K562 (cell line): ENCODE measurements around the gene MYH9.

Source experiments
- BDP1 ChIP-seq: IDR thresholded peaks from 3 replicates; pipeline ENCODE4 v1.6.1; 2011; ENCODE audit not compliant: insufficient read length, insufficient read depth
- BMI1 ChIP-seq: fragments of 150-350 bp; IDR thresholded peaks from 2 replicates; pipeline ENCODE4 v1.6.1; 2014; ENCODE audit warnings: low read length
- ETV6 ChIP-seq, 3 experiments: fragments of 150-350 bp in 1 of 3; sonication (generic) in 1 of 3; formaldehyde crosslinking in 1 of 3; IDR thresholded peaks; 2 replicates each; pipeline versions ENCODE4 v1.6.1 to v1.8.0; 2014 to 2022; ENCODE audit warnings: borderline replicate concordance in 2 of 3, low read depth in 2 of 3, antibody characterized with exemption in 1 of 3, low read length in 1 of 3, mild to moderate bottlenecking in 1 of 3, missing genetic modification reagents in 1 of 3
- KLF10 ChIP-seq: fragments of 250-450 bp; sonication (Bioruptor Pico); IDR thresholded peaks from 2 replicates; pipeline ENCODE4 v1.6.1; 2021; ENCODE audit warnings: matching md5 sums
- NR1H2 ChIP-seq: sonication (generic); formaldehyde crosslinking; IDR thresholded peaks from 2 replicates; pipeline ENCODE4 v1.4.0; 2020; ENCODE audit warnings: mild to moderate bottlenecking, missing genetic modification reagents
- POU5F1 ChIP-seq: fragments of 150-350 bp; IDR thresholded peaks from 2 replicates; pipeline ENCODE4 v1.6.1; 2014; ENCODE audit warnings: borderline replicate concordance, low read length, low read depth, mild to moderate bottlenecking; ENCODE audit not compliant: partially characterized antibody
- SNRNP70 ChIP-seq: fragments of 200-400 bp; formaldehyde crosslinking; optimal IDR thresholded peaks from 2 replicates; pipeline ENCODE3; 2017; ENCODE audit warnings: low read depth, low read length
- ZNF121 ChIP-seq: sonication (generic); formaldehyde crosslinking; conservative IDR thresholded peaks from 2 replicates; pipeline ENCODE4 v1.8.0; 2022; ENCODE audit warnings: missing genetic modification reagents
- TF ChIP-seq, protein P1 (sequence below): sonication (generic); formaldehyde crosslinking; IDR thresholded peaks from 2 replicates; pipeline ENCODE4 v1.8.0; 2023; ENCODE audit warnings: mild to moderate bottlenecking, missing genetic modification reagents

DNA sequence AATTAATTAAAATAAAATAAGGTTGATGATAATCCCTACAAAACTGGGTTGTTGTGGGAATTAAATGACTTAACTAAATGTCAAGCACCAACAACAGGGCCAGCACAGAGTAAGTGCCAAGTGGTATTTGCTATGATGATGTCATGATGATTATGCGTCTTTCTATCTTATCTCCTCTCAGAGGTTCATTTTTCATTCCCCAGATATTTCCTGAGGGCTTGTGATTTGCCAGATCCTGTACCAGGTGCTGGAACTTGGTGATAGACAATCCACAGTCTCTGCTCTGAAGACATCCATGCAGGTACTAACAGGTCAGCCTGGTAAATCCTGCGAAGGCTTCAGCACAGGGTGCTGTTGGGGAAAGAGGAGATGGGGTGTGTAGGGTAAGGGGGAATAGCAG is 8.1 kb upstream of the MYH9 start:
- TF ChIP-seq NR1H2 (CRISPR knock-in tag) = no peak
- no peak for TF ChIP-seq BDP1
- TF ChIP-seq ETV6 (IDR thresholded peaks at IDR 0.05; ENCODE audit: borderline replicate concordance in 1 of 2, low read depth in 2 of 2, low read length in 1 of 2) = no peak
- no peak for TF ChIP-seq ETV6 (CRISPR knock-in tag; IDR thresholded peaks at IDR 0.05; ENCODE audit: borderline replicate concordance)
- TF ChIP-seq POU5F1 = no peak
- TF ChIP-seq, protein P1, sequence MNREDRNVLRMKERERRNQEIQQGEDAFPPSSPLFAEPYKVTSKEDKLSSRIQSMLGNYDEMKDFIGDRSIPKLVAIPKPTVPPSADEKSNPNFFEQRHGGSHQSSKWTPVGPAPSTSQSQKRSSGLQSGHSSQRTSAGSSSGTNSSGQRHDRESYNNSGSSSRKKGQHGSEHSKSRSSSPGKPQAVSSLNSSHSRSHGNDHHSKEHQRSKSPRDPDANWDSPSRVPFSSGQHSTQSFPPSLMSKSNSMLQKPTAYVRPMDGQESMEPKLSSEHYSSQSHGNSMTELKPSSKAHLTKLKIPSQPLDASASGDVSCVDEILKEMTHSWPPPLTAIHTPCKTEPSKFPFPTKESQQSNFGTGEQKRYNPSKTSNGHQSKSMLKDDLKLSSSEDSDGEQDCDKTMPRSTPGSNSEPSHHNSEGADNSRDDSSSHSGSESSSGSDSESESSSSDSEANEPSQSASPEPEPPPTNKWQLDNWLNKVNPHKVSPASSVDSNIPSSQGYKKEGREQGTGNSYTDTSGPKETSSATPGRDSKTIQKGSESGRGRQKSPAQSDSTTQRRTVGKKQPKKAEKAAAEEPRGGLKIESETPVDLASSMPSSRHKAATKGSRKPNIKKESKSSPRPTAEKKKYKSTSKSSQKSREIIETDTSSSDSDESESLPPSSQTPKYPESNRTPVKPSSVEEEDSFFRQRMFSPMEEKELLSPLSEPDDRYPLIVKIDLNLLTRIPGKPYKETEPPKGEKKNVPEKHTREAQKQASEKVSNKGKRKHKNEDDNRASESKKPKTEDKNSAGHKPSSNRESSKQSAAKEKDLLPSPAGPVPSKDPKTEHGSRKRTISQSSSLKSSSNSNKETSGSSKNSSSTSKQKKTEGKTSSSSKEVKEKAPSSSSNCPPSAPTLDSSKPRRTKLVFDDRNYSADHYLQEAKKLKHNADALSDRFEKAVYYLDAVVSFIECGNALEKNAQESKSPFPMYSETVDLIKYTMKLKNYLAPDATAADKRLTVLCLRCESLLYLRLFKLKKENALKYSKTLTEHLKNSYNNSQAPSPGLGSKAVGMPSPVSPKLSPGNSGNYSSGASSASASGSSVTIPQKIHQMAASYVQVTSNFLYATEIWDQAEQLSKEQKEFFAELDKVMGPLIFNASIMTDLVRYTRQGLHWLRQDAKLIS (CRISPR knock-in tag) = no peak
- TF ChIP-seq BMI1 = no peak
- TF ChIP-seq SNRNP70 = no peak
- no peak for TF ChIP-seq ZNF121 (CRISPR knock-in tag)
- no peak for TF ChIP-seq KLF10
